HG02884 (cell line): ENCODE measurements around the gene ABHD17C.

Source experiments
- ATAC-seq: cut with Tn5 transposase; IDR thresholded peaks from one replicate; pipeline ENCODE4 v1.9.1; 2021; ENCODE audit warnings: mild to moderate bottlenecking, moderate library complexity; ENCODE audit not compliant: unreplicated experiment

The ABHD17C gene

GRCh38 chr15:80727596-80727995 is 32.5 kb downstream of the ABHD17C start:
- no peak for ATAC-seq

DNA sequence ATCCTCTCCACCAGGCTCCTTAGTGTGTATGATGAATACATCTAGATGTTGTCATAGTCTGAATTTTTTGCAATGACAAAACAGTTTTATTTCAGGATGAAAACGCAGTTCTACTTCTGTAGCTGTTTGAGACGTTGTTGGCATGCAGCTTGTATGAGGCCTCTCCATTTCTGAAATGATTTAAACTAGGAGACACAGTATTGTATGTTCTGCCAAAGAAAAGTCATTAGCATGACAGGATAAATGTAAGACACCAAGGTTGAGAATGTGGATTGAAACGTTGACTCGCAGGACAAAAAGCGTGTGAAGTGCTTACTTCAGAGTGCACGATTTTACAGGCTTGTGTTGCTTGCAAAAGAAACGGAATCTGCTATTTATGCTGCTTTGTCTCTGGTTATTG is 35.3 kb downstream of the ABHD17C start:
- ATAC-seq: no peak

GRCh38 chr15:80730926-80731325 is 35.8 kb downstream of the ABHD17C start:
- no peak for ATAC-seq

DNA sequence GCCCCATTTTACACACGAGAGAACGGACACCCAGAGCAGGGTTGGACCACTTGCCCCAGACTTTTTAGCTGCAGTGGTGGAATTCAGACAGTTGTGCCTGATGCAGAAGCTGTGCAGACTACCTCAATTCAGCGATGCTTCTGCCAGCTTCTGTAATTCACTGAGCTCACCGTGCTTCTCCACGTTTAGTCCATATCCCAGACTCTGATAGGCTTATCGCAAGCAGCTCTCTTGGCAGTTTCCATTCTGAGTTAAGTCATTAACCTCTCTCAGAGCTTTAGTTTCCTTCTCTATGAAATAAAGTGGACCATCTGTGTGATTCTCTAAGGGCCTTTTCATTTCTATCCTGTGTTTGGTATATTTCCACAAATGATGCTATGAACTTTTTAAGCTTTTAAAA is 37.1 kb downstream of the ABHD17C start:
- ATAC-seq: no peak

DNA sequence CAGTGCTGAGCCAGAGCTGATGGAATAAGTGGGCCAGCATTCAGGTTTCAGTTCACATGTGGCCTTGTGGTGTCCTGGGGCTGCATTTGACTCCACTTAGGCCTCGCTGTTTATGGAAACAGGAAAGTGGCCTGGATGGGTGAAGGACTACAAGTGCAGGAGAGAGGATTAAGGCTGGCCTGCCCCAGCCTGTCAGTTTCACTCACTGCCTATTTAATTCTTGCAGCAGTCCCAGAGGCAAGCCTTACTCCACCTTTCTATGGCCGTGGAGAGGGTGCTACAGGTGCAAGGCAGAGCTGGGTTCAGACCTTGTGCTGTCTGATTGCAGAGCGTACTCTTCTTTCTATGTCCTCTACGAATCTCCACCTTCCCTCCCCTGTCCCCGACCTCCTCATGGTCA is 37.7 kb downstream of the ABHD17C start:
- ATAC-seq: no peak

DNA sequence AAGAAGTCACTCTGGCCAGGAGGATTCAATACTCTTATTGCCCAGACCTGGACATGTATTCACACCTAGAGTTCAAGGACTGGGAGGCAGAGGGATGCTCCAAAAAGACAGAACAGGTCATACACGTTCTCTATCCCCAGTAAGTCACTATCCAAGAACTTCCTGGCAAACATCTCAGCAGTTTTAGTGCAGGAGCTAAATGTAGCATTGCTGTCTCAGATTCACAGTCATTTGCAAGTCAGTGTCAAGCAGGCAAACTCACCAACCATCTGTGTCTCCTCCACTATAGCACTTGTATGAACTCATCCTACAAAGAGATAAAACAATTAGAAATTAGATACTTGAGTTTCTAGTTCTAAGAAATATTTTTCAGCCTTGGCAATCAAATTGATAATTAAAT is 38.4 kb downstream of the ABHD17C start:
- ATAC-seq: no peak

DNA sequence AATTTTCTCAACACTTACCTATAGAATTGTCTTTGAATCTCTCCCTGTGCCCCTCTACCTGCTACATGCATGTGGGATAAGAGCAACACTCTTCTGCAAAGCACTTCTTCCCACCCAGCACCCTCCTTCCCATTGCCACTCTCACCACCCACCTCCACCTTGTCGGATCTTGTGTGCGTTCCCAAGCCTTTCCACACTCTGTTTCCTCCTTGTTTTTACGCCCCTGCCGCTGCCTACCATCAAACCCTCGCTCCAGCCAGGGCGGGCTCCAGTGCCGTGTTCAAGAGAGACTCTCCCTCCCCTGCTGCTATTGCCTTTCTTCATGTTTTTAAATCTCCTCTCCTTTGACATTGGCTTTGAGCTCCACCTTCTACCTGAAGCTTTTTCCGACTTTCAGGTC is 40.2 kb downstream of the ABHD17C start:
- ATAC-seq: no peak

DNA sequence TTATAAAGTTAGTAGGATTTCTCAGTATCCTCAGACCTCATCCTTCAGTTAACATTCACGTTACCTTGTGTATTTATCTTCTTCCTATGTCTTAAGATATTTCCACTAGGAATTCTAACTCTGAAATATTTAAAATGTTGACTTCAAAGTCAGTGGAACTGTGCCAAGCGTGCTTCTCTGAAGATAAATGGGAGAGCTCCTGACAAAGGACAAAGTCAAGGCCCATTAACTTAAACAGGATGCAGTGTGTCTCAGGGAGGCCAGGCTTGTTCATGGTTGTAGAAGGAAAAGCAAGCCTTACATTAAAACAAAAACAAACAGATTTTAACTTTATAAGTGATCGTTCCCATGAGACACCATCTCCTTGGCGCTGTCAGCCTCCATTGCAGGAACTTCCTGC is 41.5 kb downstream of the ABHD17C start:
- ATAC-seq: no peak

DNA sequence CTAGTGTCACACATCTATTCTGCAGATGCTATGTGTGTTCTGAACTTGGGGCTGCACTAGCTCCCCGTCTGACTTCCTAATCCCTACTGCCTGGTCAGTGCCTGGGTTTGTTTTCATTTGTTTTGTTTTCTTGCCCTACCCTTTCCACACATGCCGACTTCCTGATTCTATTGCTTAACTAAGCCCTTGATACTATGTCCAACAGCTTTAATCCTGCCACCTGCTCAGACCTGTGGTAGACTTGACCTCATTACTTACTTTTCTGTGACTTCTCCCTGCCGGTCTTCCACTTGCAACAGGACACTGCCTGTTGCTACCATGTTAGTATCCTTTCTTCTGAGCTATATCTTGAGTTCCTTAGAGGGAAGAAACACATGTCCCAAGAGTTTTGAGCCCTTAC is 44.8 kb downstream of the ABHD17C start:
- no peak for ATAC-seq

GRCh38 chr15:80742081-80742480 is 47.0 kb downstream of the ABHD17C start:
- no peak for ATAC-seq

DNA sequence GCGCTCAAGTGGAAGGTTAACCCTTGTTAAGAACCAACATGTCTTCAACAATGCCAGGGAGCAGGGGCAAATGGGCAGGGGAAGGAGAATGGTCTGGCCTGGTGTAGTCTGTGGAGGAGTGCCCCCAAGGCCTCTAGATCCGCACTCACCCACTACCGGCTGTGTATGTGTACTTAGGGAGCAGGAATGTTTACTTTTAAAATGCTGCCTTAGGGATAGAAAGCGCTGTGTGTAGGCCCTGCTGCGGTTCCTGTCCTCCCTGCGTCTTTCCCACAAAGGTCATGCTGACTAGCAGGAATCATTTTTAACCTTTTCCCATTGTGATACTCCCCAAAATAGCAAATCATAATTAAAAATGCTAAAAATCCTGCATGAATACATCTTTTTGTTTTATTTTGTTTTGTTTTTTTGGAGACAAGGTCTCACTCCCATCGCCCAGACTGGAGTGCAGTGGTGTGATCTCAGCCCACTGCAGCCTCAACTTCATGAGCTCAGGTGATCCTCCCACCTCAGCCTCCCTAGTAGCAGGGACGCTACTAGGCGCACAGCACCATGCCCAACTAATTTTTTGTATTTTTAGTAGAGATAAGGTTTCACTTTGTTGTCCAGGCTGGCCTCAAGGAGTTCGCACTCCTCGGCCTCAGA is 48.2 kb downstream of the ABHD17C start:
- no peak for ATAC-seq

DNA sequence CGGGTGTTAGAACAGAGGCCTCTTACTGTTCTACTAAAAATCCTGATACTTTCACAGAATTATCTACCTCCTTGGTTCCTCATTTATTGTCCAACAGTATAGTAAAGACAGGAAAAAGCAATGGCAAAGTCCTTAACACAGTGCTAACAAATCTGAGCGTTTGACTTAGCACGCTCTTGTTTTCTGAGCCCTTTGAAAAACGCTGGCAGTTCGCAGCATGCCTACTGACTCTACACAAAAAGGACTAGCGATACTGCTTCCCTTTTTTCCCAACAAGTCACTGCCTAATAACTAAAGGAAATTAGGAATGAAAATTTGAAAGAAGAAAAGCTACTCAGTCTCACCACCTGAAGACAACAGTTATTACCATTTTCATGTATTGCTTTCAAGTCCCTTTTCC is 49.3 kb downstream of the ABHD17C start:
- no peak for ATAC-seq

- no peak for ATAC-seq
These were observed 49.7 kb downstream of the ABHD17C start for GRCh38 chr15:80744826-80745225.

DNA sequence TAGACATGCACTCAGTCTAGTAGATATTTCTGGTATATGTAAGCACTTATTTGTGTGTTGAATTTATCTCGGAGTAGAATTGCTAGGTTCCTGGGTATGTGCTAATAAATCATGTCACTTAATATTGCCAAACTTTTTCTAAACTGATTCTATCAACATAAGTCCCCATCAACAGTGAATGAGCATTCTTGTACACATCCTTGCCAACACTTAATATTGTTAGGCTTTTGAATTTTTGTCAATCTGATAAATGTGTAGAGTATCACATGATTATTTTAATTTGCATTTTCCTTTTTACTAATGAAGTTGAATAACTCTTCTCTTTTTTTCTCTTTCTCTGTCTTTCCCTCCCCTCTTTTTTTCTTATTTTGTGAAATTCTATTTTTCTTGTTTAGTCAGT is 50.8 kb downstream of the ABHD17C start:
- ATAC-seq: no peak

GRCh38 chr15:80747317-80748053 is 52.4 kb downstream of the ABHD17C start:
- no peak for ATAC-seq

DNA sequence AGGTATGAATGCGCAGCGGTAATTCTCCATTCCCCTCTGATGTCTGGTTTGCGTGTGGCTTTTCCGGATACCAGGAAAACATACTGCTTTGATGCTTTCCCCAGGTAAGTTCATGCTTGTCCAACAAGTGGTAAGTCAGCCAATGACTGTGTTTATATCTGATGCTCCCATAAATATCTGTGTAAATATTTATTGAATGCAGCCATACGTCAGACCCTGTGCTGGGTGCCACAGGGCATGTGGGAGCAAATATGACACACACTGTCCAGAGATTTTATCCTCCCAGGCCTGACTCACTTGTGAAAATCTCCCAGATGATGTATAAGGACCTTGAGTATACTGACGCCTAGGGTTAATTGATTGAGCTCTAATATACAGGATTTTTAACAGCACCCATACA is 54.5 kb downstream of the ABHD17C start:
- no peak for ATAC-seq

GRCh38 chr15:80750575-80750974 is 55.5 kb downstream of the ABHD17C start:
- no peak for ATAC-seq

DNA sequence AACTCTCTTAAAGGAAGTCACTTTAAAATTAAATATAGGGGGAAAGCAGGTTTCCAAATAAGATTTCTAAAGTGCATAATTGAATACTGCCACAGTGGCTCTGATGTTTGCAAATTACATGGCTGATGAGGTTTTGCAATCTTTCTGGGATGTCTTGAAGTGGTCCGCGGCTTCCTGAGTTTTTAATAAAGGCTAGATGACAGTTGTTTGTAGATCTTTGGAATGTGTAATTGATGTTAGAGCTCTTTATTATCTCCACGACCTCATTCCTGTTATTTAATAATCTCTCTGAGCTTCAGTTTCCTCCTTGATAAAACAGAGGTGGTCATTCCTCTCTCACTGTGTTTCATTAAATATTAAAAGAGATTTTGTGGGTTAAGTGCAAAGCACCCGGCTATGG is 57.1 kb downstream of the ABHD17C start:
- ATAC-seq: no peak

DNA sequence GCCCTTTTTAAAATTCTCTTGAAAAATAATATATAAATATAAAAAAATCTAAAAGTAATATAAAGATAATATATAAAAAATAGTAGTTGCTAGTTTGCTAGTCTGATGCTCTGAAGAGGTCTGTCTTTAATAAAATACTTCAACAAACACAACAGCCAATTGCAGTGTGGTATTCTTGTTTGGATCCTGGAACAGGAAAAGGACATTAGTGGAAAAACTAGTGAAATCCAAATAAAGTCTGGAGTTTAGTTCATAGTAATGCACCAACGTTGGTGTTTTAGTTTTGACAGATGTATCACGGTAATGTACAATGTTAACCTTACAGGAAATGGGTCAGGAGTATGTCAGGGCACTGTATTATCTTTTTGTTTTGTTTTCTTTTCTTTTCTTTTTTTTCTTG is 58.1 kb downstream of the ABHD17C start:
- no peak for ATAC-seq

DNA sequence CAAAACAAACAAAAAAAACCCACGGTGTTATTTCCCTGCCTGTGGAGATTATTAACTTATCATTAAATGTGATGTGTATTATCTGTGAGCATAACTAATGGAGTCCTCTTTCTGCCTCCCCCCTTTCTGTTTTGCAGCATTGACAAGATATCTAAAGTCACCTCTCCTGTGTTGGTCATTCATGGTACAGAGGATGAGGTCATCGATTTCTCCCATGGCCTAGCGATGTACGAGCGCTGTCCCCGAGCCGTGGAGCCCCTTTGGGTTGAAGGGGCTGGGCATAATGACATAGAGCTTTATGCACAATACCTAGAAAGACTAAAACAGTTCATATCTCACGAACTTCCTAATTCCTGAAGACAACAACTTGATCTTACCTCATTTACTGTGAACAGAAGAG is 58.9 kb downstream of the ABHD17C start:
- no peak for ATAC-seq

GRCh38 chr15:80755885-80756284 is 60.8 kb downstream of the ABHD17C start:
- ATAC-seq: no peak

- no peak for ATAC-seq
These were observed 63.1 kb downstream of the ABHD17C start for GRCh38 chr15:80758130-80758745.
